A549 (cell line): ENCODE data around the gene CLDN6. TPM values are rescaled to one million over a fixed set of nuclear protein-coding genes. Genes with fewer than 3 reads are reported as not detected.
"Not testable (repeated sequence)": the region's sequence is repeated elsewhere in the genome, so short reads cannot be mapped to it uniquely, and the experiment has no call there.

Experiments used
- ATAC-seq, 2 experiments: fragments of 200-7000 bp in 1 of 2; fragments of >200 bp in 1 of 2; cut with Nextera tagmentation in 1 of 2; cut with Tn5 transposase in 1 of 2; 3 replicates each; pipeline versions ENCODE4 v1.8.0 to v1.9.1; 2018 to 2020; ENCODE audit warnings: mild to moderate bottlenecking in 1 of 2, moderate library complexity in 1 of 2
- CTCF ChIA-PET: fragments of 300-600 bp; sonication (Branson Sonifier 250); formaldehyde crosslinking; extraction: SDS; loops from one replicate; lab custom pipeline; 2021; ENCODE audit warnings: antibody characterized with exemption, inconsistent platforms; lab: Yijun Ruan, JAX
- POLR2A ChIA-PET: fragments of 350-600 bp; formaldehyde crosslinking; extraction: SDS; loops from one replicate; lab custom pipeline; 2021; ENCODE audit warnings: antibody characterized with exemption, inconsistent platforms; lab: Yijun Ruan, JAX
- DNase-seq, 2 experiments: peaks; one replicate each; pipeline versions ENCODE4 v3.0.0 to v3.0.0-alpha.2; 2011 to 2016; ENCODE audit warnings: low read depth in 1 of 2, low spot score in 1 of 2
- FAIRE-seq: peaks from 2 replicates; lab custom pipeline; 2011; peaks lifted over from hg19 to GRCh38; lab: Jason Lieb, UNC
- H3K27ac ChIP-seq, 2 experiments: fragments of >200 bp; sonication (Bioruptor Twin); formaldehyde crosslinking; 3 replicates each; pipeline ENCODE4 v1.5.1; 2016 to 2017
- H3K4me1 ChIP-seq: fragments of >200 bp; sonication (Bioruptor Twin); formaldehyde crosslinking; 3 replicates; pipeline ENCODE4 v1.6.1; 2016
- H3K4me2 ChIP-seq: fragments of >200 bp; sonication (Bioruptor Twin); formaldehyde crosslinking; 3 replicates; pipeline ENCODE4 v1.6.1; 2016
- H3K4me3 ChIP-seq: fragments of >200 bp; sonication (Bioruptor Twin); formaldehyde crosslinking; 3 replicates; pipeline ENCODE4 v1.5.1; 2016
- H3K9me3 ChIP-seq: fragments of >200 bp; sonication (Bioruptor Twin); formaldehyde crosslinking; 3 replicates; pipeline ENCODE4 v1.6.1; 2016
- CEBPB ChIP-seq, 2 experiments: fragments of >200 bp in 1 of 2; sonication (Bioruptor Twin) in 1 of 2; formaldehyde crosslinking in 1 of 2; IDR thresholded peaks; 2 replicates each; pipeline ENCODE4 v1.6.1; 2012 to 2016
- CHD2 ChIP-seq: fragments of 150-350 bp; IDR thresholded peaks from 2 replicates; pipeline ENCODE4 v1.6.1; 2014; ENCODE audit warnings: low read length; ENCODE audit not compliant: partially characterized antibody
- CHD4 ChIP-seq: fragments of 200-600 bp; sonication (generic); IDR thresholded peaks from 2 replicates; pipeline ENCODE4 v1.6.1; 2016; ENCODE audit warnings: antibody characterized with exemption, mild to moderate bottlenecking, borderline replicate concordance
- EHMT2 ChIP-seq: fragments of 200-600 bp; sonication (generic); IDR thresholded peaks from 2 replicates; pipeline ENCODE4 v1.6.1; 2016; ENCODE audit warnings: antibody characterized with exemption, low read depth, mild to moderate bottlenecking, moderate library complexity
- ESRRA ChIP-seq: fragments of 150-350 bp; IDR thresholded peaks from 2 replicates; pipeline ENCODE4 v1.6.1; 2014; ENCODE audit warnings: mild to moderate bottlenecking, low read length, borderline replicate concordance
- FOSL2 ChIP-seq, 2 experiments: fragments of 450-650 bp in 1 of 2; fragments of >200 bp in 1 of 2; sonication (Bioruptor Twin) in 1 of 2; formaldehyde crosslinking; IDR thresholded peaks; 2 replicates each; pipeline versions ENCODE4 v1.5.0 to v1.6.1; 2016 to 2020; ENCODE audit warnings: mild to moderate bottlenecking in 1 of 2, moderate library complexity in 1 of 2
- FOXS1 ChIP-seq: fragments of 250-450 bp; sonication (Bioruptor Pico); IDR thresholded peaks from 2 replicates; pipeline ENCODE4 v1.5.0; 2020; ENCODE audit warnings: mild to moderate bottlenecking, moderate library complexity
- HDAC2 ChIP-seq: fragments of 200-600 bp; sonication (generic); IDR thresholded peaks from 2 replicates; pipeline ENCODE4 v1.6.1; 2016
- HOXA7 ChIP-seq: fragments of 250-450 bp; sonication (Bioruptor Pico); IDR thresholded peaks from 2 replicates; pipeline ENCODE4 v1.5.0; 2020; ENCODE audit warnings: mild to moderate bottlenecking, moderate library complexity
- HOXB13 ChIP-seq: fragments of 250-450 bp; sonication (Bioruptor Pico); IDR thresholded peaks from 2 replicates; pipeline ENCODE4 v1.5.0; 2020; ENCODE audit warnings: low read depth, mild to moderate bottlenecking, moderate library complexity
- KDM1A ChIP-seq: fragments of 200-600 bp; sonication (generic); IDR thresholded peaks from 2 replicates; pipeline ENCODE4 v1.6.1; 2016; ENCODE audit warnings: low read depth, mild to moderate bottlenecking
- KDM5A ChIP-seq: fragments of 200-600 bp; sonication (generic); IDR thresholded peaks from 2 replicates; pipeline ENCODE4 v1.6.1; 2016; ENCODE audit warnings: antibody characterized with exemption, mild to moderate bottlenecking
- MYC ChIP-seq: IDR thresholded peaks from 2 replicates; pipeline ENCODE4 v1.6.1; 2012; ENCODE audit warnings: mild to moderate bottlenecking, inconsistent platforms, low read length, improper control_type of control experiment, borderline replicate concordance
- NFE2L2 ChIP-seq: fragments of 150-350 bp; conservative IDR thresholded peaks from 2 replicates; pipeline ENCODE4 v1.6.1; 2014; ENCODE audit warnings: low read length
- POLR2A ChIP-seq: IDR thresholded peaks from 2 replicates; pipeline ENCODE4 v1.6.1; 2012; ENCODE audit warnings: mild to moderate bottlenecking, low read length
- RAD21 ChIP-seq, 2 experiments: fragments of >200 bp in 1 of 2; sonication (Bioruptor Twin) in 1 of 2; formaldehyde crosslinking in 1 of 2; IDR thresholded peaks in 1 of 2; conservative IDR thresholded peaks in 1 of 2; 2 replicates in 1 of 2; 3 replicates in 1 of 2; pipeline ENCODE4 v1.6.1; 2012 to 2018; ENCODE audit warnings: inconsistent platforms in 1 of 2
- RCOR1 ChIP-seq: fragments of 150-350 bp; IDR thresholded peaks from 2 replicates; pipeline ENCODE4 v1.6.1; 2014; ENCODE audit warnings: antibody characterized with exemption, low read length, low read depth
- ZC3H11A ChIP-seq: fragments of 450-650 bp; IDR thresholded peaks from 2 replicates; pipeline ENCODE4 v1.6.1; 2014; ENCODE audit warnings: antibody characterized with exemption, mild to moderate bottlenecking
- ZSCAN20 ChIP-seq: fragments of 250-450 bp; sonication (Bioruptor Pico); IDR thresholded peaks from 2 replicates; pipeline ENCODE4 v1.8.0; 2022; ENCODE audit warnings: mild to moderate bottlenecking, moderate library complexity
- WGBS: methylation state at CpG from one replicate; pipeline ENCODE4 v1.1.6; 2017; ENCODE audit errors: missing lambda C conversion rate; 5-methylcytosine and 5-hydroxymethylcytosine counted together
- polyA plus RNA-seq, 4 experiments: library from polyadenylated mRNA; depleted of rRNA in 3 of 4; stranded (reverse); fragments of >200 nt; fragmentation: RNase III in 1 of 4; extraction: RNeasy Plus Mini Kit Qiagen cat#74134 plus additional on column Dnase treatment in 1 of 4; gene quantifications; 2 replicates in 3 of 4; 3 replicates in 1 of 4; pipeline ENCODE4 v1.2.3, GENCODE V29; 2011 to 2017
- TF ChIP-seq, protein P1 (sequence below): IDR thresholded peaks from 2 replicates; pipeline ENCODE4 v1.6.1; 2012
- TF ChIP-seq, protein P2 (sequence below): fragments of 150-350 bp; IDR thresholded peaks from 2 replicates; pipeline ENCODE4 v1.6.1; 2014; ENCODE audit warnings: low read depth, mild to moderate bottlenecking, low read length

The CLDN6 gene
- polyA plus RNA-seq, 2 of the 4 experiments (the other 2 are of a cell fraction), result 0.25 TPM; not detected in 1

DNA sequence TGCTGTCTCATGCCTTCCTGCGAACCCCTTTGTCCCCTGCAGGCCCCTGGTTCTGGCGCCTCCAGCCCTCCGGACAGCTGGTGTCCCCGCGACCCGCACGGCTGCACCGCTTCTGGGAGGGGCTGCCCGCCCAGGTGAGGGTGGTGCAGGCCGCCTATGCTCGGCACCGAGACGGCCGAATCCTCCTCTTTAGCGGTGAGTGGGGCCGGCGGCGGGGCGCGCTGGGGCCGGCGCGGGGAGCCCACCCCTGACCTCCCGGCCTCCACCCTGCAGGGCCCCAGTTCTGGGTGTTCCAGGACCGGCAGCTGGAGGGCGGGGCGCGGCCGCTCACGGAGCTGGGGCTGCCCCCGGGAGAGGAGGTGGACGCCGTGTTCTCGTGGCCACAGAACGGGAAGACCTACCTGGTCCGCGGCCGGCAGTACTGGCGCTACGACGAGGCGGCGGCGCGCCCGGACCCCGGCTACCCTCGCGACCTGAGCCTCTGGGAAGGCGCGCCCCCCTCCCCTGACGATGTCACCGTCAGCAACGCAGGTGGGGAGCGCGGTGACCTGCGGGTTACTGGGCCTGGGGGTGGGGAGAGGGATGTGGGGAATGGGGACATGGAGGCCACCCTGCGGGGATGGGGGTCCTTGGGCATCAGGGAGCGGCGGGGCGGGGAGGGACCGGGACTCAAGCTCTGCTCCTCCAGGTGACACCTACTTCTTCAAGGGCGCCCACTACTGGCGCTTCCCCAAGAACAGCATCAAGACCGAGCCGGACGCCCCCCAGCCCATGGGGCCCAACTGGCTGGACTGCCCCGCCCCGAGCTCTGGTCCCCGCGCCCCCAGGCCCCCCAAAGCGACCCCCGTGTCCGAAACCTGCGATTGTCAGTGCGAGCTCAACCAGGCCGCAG, 40.4 kb upstream of the CLDN6 start:
- POLR2A ChIA-PET, result interaction anchor here (0.6 to 2.3 kb wide), 8 partner anchors 8 to 76 kb away, joined by 3 to 15 read pairs (median 4); partner anchors contain the start of genes TNFRSF12A and ZNF213
- H3K4me3 ChIP-seq, result peak overlapping the region; percentile 76
- peak overlapping the region; percentile 94 to 99 for H3K27ac ChIP-seq
- no peak for FAIRE-seq
- CTCF ChIA-PET, result interaction anchor here (0.6 to 12.4 kb wide), 31 partner anchors 9 to 763 kb away, joined by 3 to 186 read pairs (median 6); partner anchors contain the start of genes MMP25, ZNF205, ZNF213 and ZSCAN10
- no peak for TF ChIP-seq ZSCAN20 (CRISPR knock-in tag)
- no peak for TF ChIP-seq EHMT2
- no peak for TF ChIP-seq RCOR1
- TF ChIP-seq HOXA7, result no peak
- TF ChIP-seq RAD21 (conservative IDR thresholded peaks at IDR 0.05 in 1 of 2, IDR thresholded peaks at IDR 0.05 in 1 of 2), result no peak
- TF ChIP-seq, protein P1, sequence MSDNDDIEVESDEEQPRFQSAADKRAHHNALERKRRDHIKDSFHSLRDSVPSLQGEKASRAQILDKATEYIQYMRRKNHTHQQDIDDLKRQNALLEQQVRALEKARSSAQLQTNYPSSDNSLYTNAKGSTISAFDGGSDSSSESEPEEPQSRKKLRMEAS, result no peak
- TF ChIP-seq CHD2, result no peak
- TF ChIP-seq MYC, result no peak
- TF ChIP-seq POLR2A, result no peak
- TF ChIP-seq, protein P2, sequence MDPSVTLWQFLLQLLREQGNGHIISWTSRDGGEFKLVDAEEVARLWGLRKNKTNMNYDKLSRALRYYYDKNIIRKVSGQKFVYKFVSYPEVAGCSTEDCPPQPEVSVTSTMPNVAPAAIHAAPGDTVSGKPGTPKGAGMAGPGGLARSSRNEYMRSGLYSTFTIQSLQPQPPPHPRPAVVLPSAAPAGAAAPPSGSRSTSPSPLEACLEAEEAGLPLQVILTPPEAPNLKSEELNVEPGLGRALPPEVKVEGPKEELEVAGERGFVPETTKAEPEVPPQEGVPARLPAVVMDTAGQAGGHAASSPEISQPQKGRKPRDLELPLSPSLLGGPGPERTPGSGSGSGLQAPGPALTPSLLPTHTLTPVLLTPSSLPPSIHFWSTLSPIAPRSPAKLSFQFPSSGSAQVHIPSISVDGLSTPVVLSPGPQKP, result no peak
- TF ChIP-seq ZC3H11A, result no peak
- DNase-seq, result peak in 1 of 2 experiments; percentile 64
- peak; percentile 62 to 67 for ATAC-seq
- H3K4me2 ChIP-seq, result peak overlapping the region; percentile 92
- peaks cover 10% of the 10 kb centered on the region for H3K4me1 ChIP-seq
- 63% methylated on average over 16 of the region's 77 CpGs for WGBS
- no peaks in the 10 kb centered on the region for H3K9me3 ChIP-seq

DNA sequence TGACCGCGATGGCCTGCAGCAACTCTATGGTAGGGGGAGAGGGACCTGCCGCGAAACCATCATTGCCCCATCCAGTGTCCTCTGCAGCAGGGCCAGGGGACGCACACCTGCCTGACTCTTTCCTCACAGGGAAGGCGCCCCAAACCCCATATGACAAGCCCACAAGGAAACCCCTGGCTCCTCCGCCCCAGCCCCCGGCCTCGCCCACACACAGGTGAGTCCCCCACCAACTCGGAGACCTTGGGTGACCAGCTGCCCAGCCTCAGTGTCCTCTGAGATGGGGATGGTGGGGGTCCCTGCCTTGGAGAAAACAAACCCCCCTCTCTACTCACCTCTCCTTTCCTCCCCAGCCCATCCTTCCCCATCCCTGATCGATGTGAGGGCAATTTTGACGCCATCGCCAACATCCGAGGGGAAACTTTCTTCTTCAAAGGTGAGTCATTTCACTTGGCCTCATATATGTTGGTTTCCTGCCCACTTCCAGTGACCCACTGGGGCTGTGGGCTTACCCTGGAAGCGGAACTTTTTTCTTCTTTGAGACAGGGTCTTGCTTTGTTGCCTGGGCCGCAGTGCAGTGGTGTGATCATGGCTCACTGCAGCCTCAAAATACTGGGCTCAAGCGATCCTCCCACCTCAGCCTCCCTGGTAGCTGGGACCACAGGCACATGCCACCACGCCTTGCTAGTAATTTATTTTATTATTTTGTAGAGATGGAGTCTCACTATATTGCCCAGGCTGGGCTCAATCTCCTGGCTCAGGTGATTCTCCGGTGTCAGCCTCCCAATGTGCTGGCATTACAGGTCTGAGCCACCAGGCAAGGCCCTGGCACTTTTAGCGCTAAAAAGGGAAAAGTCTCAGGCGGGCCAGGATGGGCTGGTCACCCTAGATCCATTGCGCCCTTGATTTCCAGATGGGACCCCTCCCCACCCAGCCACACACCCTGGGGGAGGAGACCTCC, 39.5 kb upstream of the CLDN6 start:
- TF ChIP-seq CEBPB (IDR thresholded peaks at IDR 0.05), result no peak
- no peak for TF ChIP-seq ZSCAN20 (CRISPR knock-in tag)
- TF ChIP-seq MYC, result no peak
- TF ChIP-seq FOXS1, result no peak
- ChIA-PET POLR2A (interaction anchor here (1.6 kb wide), 1 partner anchor 21 kb away, joined by 3 read pairs; no protein-coding TSS in a partner anchor), CTCF (interaction anchor here (0.6 to 12.4 kb wide), 21 partner anchors 8 to 762 kb away, joined by 3 to 186 read pairs (median 15); partner anchors contain the start of genes MMP25, ZNF205, ZNF213 and ZSCAN10)
- Histone ChIP-seq H3K9me3 (no peaks in the 10 kb centered on the region), H3K4me1 (peaks cover 10% of the 10 kb centered on the region), H3K4me3 (no peak overlapping the region), H3K27ac (no peak overlapping the region; a peak in 1 of 6 replicates), H3K4me2 (peak overlapping the region; percentile 92)
- ATAC-seq, result no peak
- no peak for DNase-seq
- FAIRE-seq, result no peak
- 94% methylated on average over 22 of the region's 22 CpGs for WGBS

DNA sequence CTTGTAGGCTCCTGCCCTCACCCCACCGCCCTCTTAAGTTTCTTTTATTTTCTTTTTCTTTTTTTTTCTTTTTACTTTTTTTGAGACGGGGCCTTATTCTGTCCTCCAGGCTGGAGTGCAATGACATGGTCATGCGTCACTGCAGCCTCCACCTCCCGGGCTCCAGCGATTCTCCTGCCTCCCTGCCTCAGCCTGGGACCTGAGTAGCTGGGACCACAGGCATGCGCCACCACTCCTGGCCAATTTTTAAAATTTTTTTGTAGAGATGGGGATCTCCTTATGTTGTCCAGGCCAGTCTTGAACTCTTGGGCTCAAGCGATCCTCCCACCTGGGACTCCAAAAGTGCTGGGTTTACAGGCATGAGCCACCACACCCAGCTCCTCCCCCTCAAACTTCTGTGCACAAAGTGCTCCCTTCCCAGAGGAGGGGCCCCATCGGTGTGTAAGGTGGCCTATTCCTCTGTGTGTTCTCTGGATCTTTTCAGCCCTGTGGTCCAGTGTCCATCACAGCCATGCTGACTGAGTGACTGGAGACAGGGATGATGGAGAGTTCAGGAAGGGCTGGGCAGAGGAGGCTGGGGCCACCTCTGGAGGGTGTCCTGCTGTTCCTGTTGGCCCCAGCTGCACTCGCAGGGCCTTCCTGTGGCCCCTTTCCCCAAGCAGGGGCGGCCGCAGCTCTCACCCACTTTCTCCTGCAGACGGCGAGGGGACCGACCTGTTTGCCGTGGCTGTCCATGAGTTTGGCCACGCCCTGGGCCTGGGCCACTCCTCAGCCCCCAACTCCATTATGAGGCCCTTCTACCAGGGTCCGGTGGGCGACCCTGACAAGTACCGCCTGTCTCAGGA, 38.6 kb upstream of the CLDN6 start:
- FAIRE-seq, result no peak
- ChIA-PET POLR2A (no interaction called here), CTCF (interaction anchor here (1.3 to 12.4 kb wide), 4 partner anchors 25 to 73 kb away, joined by 3 to 186 read pairs (median 6); partner anchors contain the start of gene ZNF213)
- Histone ChIP-seq H3K4me3 (no peak overlapping the region), H3K4me1 (peaks cover 10% of the 10 kb centered on the region), H3K4me2 (no peak overlapping the region), H3K27ac (no peak overlapping the region), H3K9me3 (no peaks in the 10 kb centered on the region)
- no peak for ATAC-seq
- 81% methylated on average over 19 of the region's 19 CpGs for WGBS
- DNase-seq, result no peak
- TF ChIP-seq CHD4, result no peak
- TF ChIP-seq HDAC2, result no peak
- TF ChIP-seq KDM1A, result no peak
- no peak for TF ChIP-seq NFE2L2
- TF ChIP-seq HOXB13 (CRISPR knock-in tag), result no peak
- no peak for TF ChIP-seq FOSL2 (IDR thresholded peaks at IDR 0.05)
- no peak for TF ChIP-seq FOSL2 (CRISPR knock-in tag; IDR thresholded peaks at IDR 0.05)
- no peak for TF ChIP-seq ESRRA
- TF ChIP-seq KDM5A, result no peak

DNA sequence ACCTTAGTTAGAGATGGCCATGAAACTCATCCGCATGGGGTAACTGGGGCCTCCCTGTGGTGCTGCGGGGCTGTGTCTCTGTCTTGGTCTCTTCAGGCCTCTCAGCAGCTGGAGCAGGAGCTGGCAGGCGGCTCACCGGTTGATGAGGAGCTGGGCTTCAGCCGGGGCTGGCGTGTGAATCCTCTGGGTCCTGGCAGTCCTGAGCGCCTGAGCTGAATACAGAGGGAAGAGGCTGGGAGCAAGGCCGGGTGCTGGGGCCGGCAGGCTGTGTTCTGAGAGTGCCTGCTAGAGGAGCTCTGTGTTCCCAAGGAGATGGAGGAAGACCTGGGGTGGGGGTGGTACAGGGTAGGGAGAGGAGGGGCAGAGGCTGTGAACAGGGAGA, 37.7 kb upstream of the CLDN6 start:
- H3K4me3 ChIP-seq, H3K9me3 ChIP-seq, FAIRE-seq, H3K27ac ChIP-seq, DNase-seq, H3K4me1 ChIP-seq, ATAC-seq, H3K4me2 ChIP-seq, POLR2A ChIA-PET: not testable (repeated sequence)
- WGBS, result 82% methylated on average over 7 of the region's 9 CpGs
- CTCF ChIA-PET, result interaction anchor here (1.3 to 12.4 kb wide), 4 partner anchors 24 to 74 kb away, joined by 3 to 186 read pairs (median 6); partner anchors contain the start of gene ZNF213
